HG03280 (cell line): ENCODE results near the gene DHX38.
A peak's percentile ranks its signal among the peaks of the same experiment; 100 is the strongest.

Experiments used
- ATAC-seq: cut with Tn5 transposase; IDR thresholded peaks from one replicate; pipeline ENCODE4 v1.9.1; 2021; ENCODE audit warnings: mild to moderate bottlenecking, moderate library complexity; ENCODE audit not compliant: unreplicated experiment

Gene DHX38

GRCh38 chr16:72120026-72120425 is 26.4 kb downstream of the DHX38 start:
- ATAC-seq: no peak

- no peak for ATAC-seq
These were observed 28.7 kb downstream of the DHX38 start for GRCh38 chr16:72122308-72122707.

DNA sequence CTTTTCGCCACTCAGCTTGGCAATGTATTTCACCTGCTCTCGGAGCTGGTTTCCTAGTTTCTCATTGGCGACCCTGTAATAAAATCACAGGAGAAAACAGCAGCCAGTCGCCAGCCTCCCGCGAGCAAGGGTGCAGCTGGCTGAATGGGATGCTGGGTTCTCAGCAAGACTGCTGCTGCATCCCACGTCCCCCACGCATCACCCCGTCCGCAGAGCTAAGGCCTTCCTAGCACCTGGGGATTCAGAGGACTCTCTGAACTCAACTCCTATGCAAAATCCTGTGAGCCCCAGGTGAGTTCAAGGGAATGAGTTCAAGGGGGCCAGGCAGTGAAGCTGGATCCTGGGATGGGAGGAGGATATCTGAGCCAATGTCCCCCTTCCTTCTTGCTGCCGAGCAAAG is 29.3 kb downstream of the DHX38 start:
- ATAC-seq: no peak

DNA sequence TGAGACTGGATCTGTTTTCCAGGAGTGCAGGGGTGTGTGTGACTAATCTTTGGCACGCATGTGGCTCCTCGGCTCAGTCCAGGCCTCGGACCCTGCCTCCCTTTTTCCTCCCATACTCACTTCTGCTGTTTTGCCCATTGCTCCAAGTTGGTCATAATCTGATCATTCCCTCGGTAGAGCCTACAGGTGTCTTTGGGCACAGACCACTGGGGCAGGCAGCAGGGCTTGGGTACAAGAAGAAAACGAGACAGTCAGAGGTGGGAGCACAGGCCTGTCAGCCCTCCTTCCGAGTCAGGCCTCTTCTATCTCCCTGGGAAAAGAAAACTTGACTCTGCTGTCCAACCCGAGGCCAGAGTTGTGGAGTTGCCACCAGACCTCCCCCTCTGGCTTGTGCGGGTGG is 29.8 kb downstream of the DHX38 start:
- no peak for ATAC-seq

DNA sequence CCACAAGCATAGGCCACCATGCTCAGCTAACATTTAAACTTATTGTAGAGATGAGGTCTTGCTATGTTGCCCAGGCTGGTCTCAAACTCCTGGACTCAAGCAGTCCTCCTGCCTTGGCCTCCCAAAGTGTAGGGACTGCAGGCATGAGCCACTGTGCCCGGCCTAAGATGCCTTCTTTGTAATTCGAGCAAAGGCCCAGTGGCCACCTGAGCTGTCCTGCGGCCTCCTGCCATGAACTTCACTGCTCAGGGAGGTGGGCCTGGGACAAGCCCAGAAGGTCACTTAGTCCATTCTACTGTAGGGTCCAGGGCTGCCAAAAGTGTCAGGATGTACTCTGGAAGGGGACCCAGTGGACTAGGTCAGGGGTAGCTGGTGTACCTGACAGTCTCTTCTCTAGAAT is 30.5 kb downstream of the DHX38 start:
- no peak for ATAC-seq

- peak; percentile 75 for ATAC-seq
These were observed 31.4 kb downstream of the DHX38 start for GRCh38 chr16:72124761-72125634.

- ATAC-seq: no peak
These were observed 32.2 kb downstream of the DHX38 start for GRCh38 chr16:72125635-72126428.

DNA sequence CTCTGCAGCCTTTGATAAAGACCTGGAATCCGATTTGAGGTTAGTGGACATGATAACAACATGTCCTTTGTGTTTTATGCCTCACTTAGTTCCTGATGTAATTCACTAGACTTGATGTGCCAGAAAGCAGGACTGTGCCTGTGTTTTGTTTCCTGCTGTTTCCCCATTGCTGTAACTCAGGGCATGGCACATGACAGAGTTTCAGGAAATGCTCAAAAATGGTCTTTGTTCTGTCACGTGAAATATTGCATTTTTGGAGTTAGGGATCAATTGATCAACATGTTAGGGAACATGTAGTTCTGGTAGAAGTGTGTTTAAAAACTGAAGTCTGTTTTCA is 32.8 kb downstream of the DHX38 start:
- no peak for ATAC-seq

- no peak for ATAC-seq
These were observed 35.1 kb downstream of the DHX38 start for GRCh38 chr16:72128701-72129100.

GRCh38 chr16:72129976-72130656 is 36.5 kb downstream of the DHX38 start:
- no peak for ATAC-seq

- ATAC-seq: no peak
These were observed 37.4 kb downstream of the DHX38 start for GRCh38 chr16:72131036-72131435.

- ATAC-seq: no peak
These were observed 39.1 kb downstream of the DHX38 start for GRCh38 chr16:72132726-72133125.

DNA sequence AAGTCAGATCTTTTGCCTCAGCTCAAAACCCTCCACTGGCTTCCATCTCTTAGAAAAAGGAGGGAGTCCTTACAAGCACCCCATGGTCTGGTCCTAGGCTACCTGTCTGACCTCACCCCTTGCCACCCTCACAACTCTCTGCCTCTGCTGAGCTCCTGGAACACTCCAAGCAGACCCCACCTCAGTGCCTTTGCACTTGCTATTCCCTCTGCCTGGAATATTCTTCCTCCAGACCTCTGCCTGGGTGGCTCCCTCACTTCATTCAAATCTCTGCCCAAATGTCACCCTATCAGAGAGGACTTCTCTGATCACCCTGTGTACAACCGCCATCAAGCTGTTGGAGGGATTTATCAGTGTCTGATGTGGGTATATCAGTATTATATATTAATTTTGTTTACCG is 40.9 kb downstream of the DHX38 start:
- ATAC-seq: no peak

DNA sequence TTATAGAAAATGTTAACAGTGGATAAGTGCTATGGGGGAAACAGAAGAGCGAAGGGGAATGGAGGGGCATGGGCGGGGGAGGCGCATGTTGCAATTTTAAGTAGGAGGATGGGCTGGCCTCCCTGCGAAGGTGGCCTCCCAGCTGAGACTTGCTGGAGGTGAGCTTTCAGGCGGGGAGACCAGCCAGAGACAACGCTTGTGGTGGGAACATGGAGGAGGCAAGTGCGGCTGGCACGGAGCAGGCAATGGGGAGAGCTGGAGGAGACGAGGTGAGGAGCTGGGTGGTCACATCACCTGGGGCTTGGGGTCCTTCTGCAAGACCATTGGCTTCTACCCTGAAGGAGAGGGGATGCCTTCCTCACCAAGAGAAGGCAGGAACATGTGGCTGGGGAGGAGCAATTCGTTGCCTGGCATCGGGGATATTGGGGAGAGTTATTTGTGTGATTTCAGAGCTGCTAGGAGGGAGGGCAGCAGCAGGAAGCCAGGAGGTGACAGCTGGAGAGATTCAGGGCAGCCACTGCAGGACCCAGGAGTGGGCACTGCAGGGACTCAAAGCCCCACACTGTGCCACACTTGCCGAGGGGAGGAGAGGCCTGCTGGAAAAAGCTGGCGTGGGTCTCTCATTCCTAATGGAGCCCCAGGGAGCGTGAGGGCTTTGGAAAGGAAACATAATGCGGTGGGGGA is 43.9 kb downstream of the DHX38 start:
- no peak for ATAC-seq

DNA sequence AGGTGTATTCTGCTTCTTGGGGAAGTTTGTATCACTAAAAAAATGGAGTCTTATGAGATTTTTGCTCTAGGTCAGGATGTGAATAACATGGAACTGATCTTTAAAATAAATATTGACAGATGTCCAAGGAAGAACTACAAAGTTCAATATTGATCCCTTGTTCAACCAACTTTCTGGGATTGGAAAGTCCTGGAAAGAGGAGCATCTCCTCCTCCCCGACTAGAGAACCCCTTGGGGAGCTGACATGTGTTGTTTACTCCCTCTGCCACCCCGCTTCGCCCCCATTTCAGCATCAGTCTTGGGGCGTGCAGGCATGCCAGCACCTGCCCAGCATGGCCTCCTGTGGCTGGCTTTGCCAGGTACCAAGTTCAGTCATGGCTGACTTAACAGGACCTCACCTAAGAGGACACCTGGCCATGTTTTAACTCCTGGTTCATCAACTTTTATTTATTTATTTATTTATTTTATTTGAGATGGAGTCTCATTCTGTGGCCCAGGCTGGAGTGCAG is 44.5 kb downstream of the DHX38 start:
- ATAC-seq: no peak

DNA sequence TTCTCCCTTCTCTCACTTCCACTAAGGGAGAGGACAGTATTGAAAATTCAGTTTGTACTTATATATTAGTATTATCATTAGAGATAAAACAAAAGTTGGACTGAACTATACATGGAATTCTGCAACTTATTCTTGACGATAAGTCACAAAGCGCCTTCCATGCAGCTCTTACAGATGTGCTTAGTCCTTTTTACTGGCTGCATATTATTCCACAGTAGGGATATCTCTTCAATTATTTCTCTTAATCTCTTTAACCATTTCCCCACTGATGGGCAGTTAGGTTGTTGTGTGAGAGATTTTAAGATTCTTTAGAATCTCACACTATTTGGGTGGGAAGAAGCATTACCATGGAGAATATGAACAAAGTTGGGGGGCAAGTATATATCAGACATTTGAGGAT is 46.3 kb downstream of the DHX38 start:
- no peak for ATAC-seq

GRCh38 chr16:72142476-72142875 is 48.8 kb downstream of the DHX38 start:
- ATAC-seq: no peak

DNA sequence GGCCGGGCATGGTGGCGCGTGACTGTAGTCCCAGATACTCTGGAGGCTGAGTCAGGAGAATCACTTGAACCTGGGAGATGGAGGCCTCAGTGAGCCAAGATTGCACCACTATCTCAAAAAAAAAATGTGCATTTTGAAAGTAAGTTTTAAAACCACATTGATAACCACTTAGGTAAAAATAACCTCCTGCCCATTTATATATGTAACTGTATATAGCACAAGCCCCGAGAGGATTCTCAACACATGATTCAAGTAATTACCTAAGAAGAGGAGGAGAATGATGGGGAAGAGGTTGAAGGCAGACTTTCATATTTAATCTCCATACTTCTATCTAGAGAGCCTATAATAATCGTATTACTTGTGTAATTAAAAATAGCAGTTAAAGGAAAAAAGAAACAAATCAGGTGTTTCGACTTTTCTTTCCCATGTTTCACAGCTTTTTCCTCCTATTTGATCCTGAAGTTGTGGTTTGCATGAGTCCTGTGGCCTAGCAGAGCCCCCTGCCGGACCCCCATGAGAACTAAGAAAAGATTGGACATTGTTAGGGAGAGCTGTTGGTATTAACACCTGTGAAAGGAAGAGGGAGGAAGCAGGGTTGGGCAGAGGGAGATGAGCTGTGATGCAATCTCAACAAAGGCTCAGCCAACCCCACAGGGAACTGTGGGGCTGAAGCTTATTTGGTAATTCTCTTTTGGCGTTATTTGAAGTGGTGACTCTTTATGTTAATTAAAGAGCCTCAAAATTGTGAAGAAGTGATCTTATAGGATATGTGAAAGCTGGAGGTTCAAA is 56.2 kb downstream of the DHX38 start:
- no peak for ATAC-seq

DNA sequence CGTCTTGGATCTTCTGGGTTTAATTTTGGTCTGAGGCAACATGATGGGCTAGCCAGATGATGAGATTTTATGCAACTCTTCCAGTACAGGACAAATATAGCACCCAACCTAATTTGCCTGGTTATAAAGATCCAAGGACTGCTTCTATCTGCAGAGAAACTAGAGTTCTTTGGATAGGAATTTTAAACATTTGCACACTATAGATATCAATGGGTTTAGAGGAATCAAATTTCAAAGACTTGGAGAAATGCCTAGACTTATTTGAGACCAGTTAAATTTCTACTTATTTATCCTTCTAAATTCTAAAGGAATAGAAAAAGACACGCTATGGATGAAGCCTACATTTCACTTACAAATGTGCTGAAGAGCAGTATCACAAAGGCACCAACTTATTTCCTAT is 65.7 kb downstream of the DHX38 start:
- no peak for ATAC-seq

GRCh38 chr16:72159801-72160200 is 66.2 kb downstream of the DHX38 start:
- no peak for ATAC-seq
